HepG2 (cell line): ENCODE results near the gene TXNRD1.

Experiments
- BCL3 ChIP-seq: sonication (generic); formaldehyde crosslinking; IDR thresholded peaks from 2 replicates; pipeline ENCODE4 v1.5.1; 2020; ENCODE audit warnings: mild to moderate bottlenecking, missing genetic modification reagents, moderate library complexity
- CBFB ChIP-seq: sonication (generic); formaldehyde crosslinking; IDR thresholded peaks from 2 replicates; pipeline ENCODE4 v1.4.0; 2020; ENCODE audit warnings: missing genetic modification reagents
- CTCF ChIP-seq: sonication (generic); formaldehyde crosslinking; IDR thresholded peaks from 2 replicates; pipeline ENCODE4 v1.5.0; 2020; ENCODE audit warnings: mild to moderate bottlenecking, missing genetic modification reagents, moderate library complexity
- EZH2 ChIP-seq: conservative IDR thresholded peaks from 2 replicates; pipeline ENCODE4 v1.6.1; 2012; ENCODE audit warnings: mild to moderate bottlenecking, low read depth, low read length, moderate library complexity
- MIXL1 ChIP-seq: IDR thresholded peaks from 2 replicates; pipeline ENCODE4 v1.6.1; 2016
- MTA1 ChIP-seq: sonication (generic); formaldehyde crosslinking; IDR thresholded peaks from 2 replicates; pipeline ENCODE4 v1.4.0; 2020; ENCODE audit warnings: missing genetic modification reagents, mild to moderate bottlenecking, borderline replicate concordance
- TP53 ChIP-seq: sonication (generic); formaldehyde crosslinking; conservative IDR thresholded peaks from 2 replicates; pipeline ENCODE4 v1.4.0; 2020; ENCODE audit warnings: missing genetic modification reagents
- ZBTB33 ChIP-seq: sonication (generic); formaldehyde crosslinking; IDR thresholded peaks from 2 replicates; pipeline ENCODE4 v1.4.0; 2020; ENCODE audit warnings: missing genetic modification reagents
- ZNF101 ChIP-seq: sonication (generic); formaldehyde crosslinking; IDR thresholded peaks from 2 replicates; pipeline ENCODE4 v1.4.0; 2020; ENCODE audit warnings: mild to moderate bottlenecking, low read depth, missing genetic modification reagents, borderline replicate concordance

GRCh38 chr12:104273503-104273902, 57.9 kb downstream of the TXNRD1 start:
- TF ChIP-seq MTA1 (CRISPR knock-in tag) (no peak), BCL3 (no peak), TP53 (CRISPR knock-in tag) (no peak), CTCF (CRISPR knock-in tag) (no peak), ZBTB33 (CRISPR knock-in tag) (peak; percentile 55; the same call in 1 of the 2 replicates), CBFB (CRISPR knock-in tag) (no peak), EZH2 (no peak), MIXL1 (CRISPR knock-in tag) (no peak), ZNF101 (CRISPR knock-in tag) (no peak)
